NCI-H524 (cell line): ENCODE measurements around the gene TUBGCP2.

Experiments
- DNase-seq, 2 experiments: peaks; one replicate each; lab custom pipeline; 2025; lab: John Stamatoyannopoulos, UW

TUBGCP2 gene

GRCh38 chr10:133278577-133279265 is 30.0 kb downstream of the TUBGCP2 start:
- no peak for DNase-seq

GRCh38 chr10:133277993-133278576 is 30.6 kb downstream of the TUBGCP2 start:
- no peak for DNase-seq

GRCh38 chr10:133277277-133277992 is 31.2 kb downstream of the TUBGCP2 start:
- no peak for DNase-seq

GRCh38 chr10:133276435-133277201 is 32.1 kb downstream of the TUBGCP2 start, which contains the start of gene ADAM8:
ADAM8 (minus strand) TSS chr10:133276868; CDS start chr10:133276817, 51 bp downstream.
- DNase-seq = no peak

GRCh38 chr10:133276100-133276434 is 32.6 kb downstream of the TUBGCP2 start:
- no peak for DNase-seq

GRCh38 chr10:133275684-133276092 is 33.0 kb downstream of the TUBGCP2 start:
- no peak for DNase-seq

- DNase-seq = peak in 1 of 2 experiments; percentile 1
Observed at GRCh38 chr10:133274751-133275683, 33.7 kb downstream of the TUBGCP2 start.

GRCh38 chr10:133273534-133274143 is 35.0 kb downstream of the TUBGCP2 start:
- DNase-seq = no peak

GRCh38 chr10:133272964-133273420 is 35.7 kb downstream of the TUBGCP2 start:
- DNase-seq = no peak

GRCh38 chr10:133272301-133272963 is 36.2 kb downstream of the TUBGCP2 start:
- DNase-seq = no peak

- no peak for DNase-seq
Observed at GRCh38 chr10:133271521-133272300, 37.0 kb downstream of the TUBGCP2 start.

- no peak for DNase-seq
Observed at GRCh38 chr10:133270773-133271297, 37.8 kb downstream of the TUBGCP2 start.

- DNase-seq = no peak
Observed at GRCh38 chr10:133270204-133270603, 38.5 kb downstream of the TUBGCP2 start.

GRCh38 chr10:133269367-133269766 is 39.3 kb downstream of the TUBGCP2 start:
- DNase-seq = no peak

- DNase-seq = no peak
Observed at GRCh38 chr10:133268532-133268931, 40.1 kb downstream of the TUBGCP2 start.

GRCh38 chr10:133267829-133268228 is 40.8 kb downstream of the TUBGCP2 start:
- no peak for DNase-seq

GRCh38 chr10:133267293-133267692 is 41.4 kb downstream of the TUBGCP2 start:
- DNase-seq = no peak

- DNase-seq = no peak
Observed at GRCh38 chr10:133266056-133266795, 42.4 kb downstream of the TUBGCP2 start.
